CD4-positive, alpha-beta T cell treated with Interleukin-17A for 4 hours (primary cell): ENCODE results near the gene RIN1.
"Not testable (repeated sequence)": the region's sequence is repeated elsewhere in the genome, so short reads cannot be mapped to it uniquely, and the experiment has no call there.

ENCODE experiments used
- DNase-seq: peaks from one replicate; pipeline ENCODE4 v3.0.0-alpha.2; 2020; ENCODE audit warnings: mixed read lengths

The RIN1 gene

DNA sequence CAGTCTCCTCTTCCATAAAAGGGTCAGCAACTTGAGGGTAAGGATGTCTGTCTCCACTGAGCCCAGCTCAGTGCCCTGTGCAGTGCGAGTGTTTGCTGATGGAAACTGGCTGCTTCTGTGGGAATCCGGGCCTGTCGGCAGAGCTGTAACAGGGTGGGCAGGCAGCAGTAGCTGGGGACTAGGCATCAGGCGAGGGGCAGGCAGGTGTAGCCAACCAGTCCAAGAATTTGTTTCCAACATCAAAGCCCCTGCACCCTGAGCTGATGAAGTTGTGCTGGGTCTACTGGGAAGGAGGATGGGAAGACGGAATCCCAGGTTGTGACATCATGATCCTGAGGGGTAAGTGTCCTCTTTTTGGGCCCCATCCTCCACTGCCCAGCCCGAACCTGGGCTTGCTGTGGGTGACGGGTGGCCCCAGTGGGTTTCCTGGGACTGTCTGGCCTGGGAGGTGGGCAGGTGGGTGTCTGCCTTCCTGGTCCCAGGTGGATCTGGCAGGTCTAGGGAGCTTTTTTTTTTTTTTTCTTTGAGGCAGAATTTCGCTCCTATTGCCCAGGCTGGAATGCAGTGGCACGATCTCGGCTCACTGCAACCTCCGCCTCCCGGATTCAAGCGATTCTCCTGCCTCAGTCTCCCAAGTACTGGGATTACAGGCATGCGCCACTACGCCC is 24.3 kb upstream of the RIN1 start:
- no peak for DNase-seq

DNA sequence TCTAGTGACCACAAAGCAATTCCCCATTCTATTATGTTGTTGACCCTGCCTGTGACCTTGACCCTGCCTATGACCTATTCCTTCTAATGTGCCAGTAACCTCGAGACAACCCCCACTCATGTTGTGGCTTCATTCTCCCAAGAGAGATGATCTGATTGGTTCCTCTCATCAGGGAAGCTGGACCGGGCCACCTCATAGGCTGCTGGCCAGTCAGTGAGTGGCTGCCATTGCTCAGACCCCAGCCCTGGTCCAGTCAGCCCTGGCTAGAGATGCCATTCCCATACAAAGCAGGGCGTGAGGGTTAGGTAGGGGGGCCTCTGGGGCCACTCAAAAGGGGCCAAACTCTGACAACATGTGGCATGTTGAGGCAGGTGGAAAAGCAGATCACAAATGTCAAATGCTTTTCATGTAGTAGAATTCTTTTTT is 23.4 kb upstream of the RIN1 start:
- DNase-seq = no peak

DNA sequence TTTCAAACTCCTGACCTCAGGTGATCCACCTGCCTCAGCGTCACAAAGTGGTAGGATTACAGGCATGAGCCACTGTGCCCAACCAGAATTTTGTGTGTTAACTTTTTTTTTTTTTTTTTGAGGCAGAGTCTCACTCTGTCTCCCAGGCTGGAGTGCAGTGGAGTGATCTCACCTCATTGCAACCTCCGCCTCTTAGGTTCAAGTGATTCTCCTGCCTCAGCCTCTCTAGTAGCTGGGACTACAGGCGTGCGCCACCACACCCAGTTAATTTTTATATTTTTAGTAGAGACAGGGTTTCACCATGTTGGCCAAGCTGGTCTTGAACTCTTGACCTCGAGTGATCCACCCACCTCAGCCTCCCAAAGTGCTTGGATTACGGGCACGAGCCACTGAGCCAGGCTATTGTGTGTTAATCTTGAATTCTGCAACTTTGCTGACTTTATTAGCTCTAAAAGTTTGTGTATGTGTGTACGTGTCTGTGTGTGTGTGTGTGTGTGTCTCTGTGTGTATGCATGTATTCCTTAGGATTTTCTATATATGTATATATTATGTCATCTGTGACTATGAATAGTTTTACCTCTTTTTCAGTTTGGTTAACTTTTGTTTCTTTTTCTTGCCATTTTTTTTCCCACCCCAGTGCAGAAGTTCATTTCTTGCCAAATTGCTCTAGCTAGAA is 14.5 kb upstream of the RIN1 start:
- not testable (repeated sequence) for DNase-seq

DNA sequence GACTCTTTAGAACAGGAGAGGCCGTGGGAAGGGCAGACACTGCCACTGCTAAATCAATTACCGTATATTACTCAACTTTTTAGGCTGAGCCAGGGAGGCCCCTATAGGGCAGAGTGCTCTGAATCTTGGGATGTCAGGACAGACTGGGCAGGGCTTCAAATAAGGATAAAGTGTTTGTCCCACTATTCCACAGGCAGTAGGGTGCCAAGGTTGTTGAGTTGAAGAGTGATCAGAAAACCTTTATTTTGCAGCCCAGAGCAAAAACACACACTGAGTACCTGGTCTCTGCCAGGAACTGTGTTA is 12.8 kb upstream of the RIN1 start:
- no peak for DNase-seq

DNA sequence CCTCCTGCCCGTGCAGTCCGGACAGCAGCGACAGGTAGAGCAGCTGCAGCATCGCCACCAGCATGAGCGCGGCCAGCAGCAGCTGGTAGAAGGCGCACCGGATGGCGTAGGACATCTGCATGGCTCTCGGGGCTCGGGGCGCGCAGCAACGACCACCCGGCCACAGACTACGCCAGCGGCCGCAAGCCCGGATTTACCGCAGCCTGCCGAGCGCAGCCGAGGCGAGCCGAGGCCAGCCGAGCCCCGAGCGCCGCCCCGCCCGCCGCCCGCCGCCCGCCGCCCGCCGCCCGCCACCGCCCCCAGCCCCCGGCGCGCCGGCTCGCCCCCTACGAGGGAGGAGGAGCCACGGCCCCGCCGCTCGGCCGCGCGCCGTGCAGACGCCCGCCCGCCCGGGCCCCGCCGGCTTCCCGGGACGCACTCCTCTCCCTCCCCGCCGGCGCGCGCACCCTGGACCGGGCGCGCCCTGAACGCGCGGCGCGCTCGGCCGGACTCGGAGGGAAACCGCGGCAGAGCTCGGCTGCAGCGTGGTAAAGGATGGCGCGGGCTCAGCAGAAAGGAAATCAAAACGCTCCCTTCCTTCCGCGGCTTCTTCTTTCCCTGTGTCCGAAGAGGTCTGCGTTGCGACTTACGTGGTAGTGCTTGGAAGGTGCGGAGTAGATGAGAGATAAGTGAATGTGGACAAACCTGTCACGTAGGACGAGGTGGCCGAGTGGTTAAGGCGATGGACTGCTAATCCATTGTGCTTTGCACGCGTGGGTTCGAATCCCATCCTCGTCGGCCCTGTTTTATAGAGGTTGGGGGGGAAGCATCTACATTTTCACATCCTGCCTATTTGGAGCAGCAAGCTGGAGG is 11.4 kb upstream of the RIN1 start, which contains the start of gene B4GAT1:
Gene B4GAT1, minus strand, starts transcription at position 205 of the 852 bp plus-strand sequence. Its CDS starts 84 bp downstream, at position 121.
- DNase-seq = peak; percentile 83

DNA sequence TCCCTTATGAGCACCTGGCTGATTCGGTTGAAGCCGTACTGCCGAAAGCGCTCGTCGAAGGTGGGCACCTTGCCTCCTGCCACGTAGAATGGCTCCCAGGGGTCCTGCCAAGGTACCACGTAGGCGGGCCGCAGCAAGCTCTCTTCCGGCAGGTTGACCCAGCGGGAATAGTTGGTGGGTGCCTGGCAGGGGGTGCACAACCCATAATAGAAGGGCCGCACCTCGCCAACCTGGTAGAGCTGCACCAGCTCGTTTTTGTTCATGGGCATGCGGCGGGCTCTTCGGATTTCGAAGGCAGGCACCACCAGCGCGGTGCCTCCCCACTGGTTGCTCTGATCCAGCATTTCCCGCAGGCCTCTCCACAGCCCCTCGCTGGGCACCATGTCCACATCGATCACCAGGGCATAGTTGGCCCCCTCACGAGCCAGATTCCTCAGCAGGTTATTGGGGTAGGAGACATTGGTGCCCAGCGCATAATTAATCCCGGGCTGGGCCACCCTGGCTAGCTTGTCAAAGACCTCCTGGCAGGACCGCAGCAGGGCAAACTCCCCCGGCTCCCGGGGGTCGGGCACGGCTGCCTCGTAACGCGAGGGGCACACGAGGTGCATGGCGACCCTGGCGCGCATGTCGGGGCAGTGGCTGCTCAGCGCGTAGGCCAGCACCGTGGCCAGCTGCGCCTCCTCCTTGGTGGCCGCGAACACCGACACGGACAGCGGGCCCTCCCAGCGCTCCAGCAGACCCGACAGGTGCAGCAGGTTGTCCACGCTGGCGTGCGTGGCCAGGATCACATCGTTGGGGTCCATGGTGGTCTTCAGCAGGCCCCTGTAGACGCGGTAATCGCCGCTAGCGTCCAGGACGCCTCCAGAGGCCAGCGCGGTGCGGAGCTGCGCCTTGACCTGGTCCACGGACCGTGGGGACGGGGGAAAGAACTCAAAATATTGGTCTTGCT is 10.5 kb upstream of the RIN1 start:
- no peak for DNase-seq

DNA sequence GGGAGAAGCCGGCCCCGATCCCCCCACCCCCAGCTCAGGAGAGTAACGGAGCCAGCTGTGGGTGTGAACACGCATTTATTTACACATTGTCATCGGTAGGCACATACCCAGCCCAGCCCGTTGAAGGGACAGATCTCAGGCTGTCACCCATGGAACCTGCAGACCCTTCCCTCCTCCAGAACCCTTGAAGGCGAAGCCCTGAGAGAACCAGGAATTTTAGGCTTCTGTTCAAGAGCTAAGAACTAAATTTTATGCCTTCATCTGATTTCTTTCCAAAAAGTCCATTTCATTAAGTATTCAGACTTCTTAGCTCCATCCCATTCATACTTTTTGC is 9.0 kb upstream of the RIN1 start:
- no peak for DNase-seq

DNA sequence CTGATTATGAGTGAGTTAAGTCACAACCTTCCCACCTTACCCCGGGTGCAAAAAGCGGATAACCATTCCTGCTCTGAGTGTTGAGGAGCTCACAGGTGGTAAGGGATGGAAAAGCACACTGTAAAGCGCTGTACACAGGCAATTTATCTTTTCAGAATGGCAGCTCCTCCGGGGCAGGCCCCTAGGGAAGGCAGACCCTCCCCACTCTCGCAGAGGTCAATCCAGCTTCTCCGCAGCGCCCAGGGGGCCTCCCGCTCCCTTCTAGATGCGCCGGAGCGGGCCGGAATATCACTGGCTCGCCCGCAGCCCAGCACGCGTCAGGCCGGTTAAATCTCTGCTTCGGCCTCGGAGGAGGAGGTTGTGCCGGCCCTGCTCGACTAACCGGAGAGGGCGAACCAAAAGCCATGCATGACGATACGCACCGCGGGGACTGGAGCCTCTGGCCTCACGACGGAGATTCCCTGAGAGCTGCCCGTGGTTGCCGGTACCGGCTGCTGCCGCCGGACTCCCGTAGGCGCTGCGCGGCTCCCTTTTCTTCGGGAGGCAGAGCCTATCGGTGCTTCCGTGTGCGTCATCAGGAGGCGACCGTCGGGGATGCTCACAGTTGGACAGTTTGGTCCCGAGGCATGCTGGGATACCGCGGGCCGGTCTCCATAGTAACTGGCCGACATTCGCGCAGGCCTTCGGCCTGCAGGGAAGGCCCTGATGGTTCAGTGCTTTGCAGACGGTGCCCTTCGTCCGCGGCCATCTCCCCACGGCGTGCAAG is 8.5 kb upstream of the RIN1 start, which contains the start of gene BRMS1:
Gene BRMS1, minus strand, starts transcription at position 555 of the 766 bp plus-strand sequence. CDS start 2,870 bp downstream, outside the sequence.
- DNase-seq = peak; percentile 98

DNA sequence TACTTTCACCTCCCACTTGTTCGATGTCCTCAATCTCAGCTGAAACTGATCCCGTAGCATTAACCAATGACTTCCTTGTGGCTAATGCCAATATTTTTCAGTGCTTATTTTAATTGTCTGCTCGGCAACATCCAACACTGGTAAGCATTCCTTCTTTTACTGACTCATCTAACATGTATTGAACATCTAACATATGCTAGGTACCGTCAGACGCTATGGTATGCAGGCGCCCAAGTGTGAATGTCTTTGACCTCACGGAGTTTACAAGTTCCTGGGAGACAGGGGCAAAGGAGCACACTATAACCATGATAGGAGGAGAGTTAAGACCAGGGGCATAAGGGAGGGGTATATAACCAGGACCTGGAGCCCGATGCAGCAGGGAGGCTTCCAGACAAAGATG is 6.9 kb upstream of the RIN1 start:
- DNase-seq = no peak

DNA sequence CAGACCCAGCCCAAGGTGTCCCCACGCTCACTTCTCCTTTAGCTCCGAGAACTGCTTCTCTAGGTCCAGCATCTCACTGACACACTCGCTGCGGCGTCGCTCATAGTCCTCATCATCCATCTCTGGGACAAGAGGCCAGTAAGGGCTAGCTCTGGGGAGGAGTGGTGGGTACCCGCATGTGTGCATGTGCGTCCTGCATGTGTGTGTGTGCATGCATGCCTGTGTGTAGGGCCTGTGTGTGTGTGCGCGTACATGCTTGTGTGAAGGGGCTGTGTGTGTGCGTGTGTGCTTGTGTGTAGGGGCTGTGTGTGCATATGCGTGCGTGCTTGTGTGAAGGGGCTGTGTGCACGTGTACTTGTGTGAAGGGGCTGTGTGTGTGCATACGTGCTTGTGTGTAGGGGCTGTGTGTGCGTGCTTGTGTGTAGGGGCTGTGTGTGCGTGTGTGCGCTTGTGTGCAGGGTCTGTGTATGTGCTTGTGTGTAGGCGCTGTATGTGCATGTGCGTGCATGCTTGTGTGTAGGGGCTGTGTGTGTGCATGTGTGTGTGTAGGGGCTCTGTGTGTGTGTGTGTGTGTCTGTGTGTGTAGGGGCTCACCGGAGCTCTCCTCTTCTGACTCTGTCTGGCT is 5.4 kb upstream of the RIN1 start:
- no peak for DNase-seq

DNA sequence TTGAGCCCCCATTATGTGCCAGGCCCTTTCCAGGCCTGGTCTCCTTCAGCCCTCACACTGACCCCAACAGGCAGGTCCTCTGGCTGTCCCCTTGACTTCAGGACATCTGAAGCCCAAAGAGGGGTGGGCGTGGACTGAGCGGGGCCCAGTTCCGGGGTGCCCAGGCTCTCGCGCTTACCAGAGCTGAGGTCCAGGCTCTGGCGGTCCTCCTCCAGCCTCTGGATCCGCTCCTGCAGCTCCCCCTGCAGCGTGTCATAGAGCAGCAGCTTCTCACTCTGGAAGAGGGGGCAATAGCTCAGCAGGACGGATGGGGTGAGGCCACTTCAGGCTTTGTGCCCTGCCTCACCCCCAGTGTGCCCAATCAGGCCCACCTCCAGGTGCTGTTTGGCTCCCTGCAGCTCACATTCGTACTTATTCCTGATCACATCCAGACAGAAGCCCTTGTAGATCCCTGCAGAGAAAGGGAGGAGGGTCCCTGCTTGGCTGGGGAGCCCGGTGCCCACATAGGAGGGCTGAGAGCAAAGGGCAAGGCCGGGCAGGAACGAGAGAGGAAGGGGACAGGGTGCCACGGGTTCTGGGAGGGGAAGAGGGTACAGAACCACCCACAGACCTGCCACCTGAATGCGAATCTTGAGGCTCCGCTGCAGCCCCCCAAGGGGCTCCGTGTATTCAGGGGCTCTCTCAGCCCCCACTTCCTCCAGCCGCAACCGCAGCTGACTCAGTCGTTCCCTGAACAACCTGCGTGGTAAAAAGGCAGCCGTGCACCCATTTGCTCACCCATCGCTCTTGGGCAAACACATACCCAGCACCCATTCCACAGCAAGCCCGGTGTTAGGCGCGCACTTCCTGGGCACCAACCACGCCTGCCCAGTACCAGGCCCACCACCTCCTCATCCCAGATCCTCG is 4.6 kb upstream of the RIN1 start:
- no peak for DNase-seq

DNA sequence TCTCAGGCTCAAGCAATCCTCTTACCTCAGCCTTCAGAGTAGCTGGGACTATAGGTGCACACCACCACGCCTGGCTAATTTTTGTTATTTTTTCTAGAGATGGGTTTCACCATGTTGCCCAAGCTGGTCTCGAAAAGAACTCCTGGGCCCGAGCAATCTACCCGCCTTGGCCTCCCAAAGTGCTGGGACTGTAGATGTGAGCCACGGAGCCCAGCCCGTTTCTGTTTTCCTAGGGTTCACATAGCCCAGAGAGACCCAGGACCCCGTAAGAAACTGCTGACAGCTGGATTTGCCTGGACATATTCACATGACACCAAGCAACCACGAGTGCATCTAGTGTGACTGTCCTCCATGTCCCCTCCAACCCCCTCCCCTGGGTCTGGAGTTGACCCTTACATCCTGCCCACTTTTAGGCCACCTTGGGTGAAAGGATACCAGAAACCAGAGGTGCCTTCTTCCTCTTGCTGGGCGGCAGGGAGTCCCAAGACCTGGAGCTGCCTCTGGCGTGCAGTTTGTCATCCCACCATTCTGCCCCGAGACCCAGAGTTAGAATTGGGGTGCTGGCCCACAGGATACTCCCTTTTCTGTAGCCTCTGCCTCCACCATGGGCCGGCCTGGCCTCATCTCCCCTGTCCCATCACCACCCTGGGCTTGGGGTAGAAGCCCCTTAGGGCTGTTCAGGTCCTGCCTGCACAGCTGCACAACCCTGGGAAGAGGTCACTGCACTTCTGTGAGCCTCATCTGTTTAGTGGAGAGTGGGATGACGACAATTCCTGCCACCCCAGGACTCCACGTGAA is 3.7 kb upstream of the RIN1 start:
- no peak for DNase-seq

DNA sequence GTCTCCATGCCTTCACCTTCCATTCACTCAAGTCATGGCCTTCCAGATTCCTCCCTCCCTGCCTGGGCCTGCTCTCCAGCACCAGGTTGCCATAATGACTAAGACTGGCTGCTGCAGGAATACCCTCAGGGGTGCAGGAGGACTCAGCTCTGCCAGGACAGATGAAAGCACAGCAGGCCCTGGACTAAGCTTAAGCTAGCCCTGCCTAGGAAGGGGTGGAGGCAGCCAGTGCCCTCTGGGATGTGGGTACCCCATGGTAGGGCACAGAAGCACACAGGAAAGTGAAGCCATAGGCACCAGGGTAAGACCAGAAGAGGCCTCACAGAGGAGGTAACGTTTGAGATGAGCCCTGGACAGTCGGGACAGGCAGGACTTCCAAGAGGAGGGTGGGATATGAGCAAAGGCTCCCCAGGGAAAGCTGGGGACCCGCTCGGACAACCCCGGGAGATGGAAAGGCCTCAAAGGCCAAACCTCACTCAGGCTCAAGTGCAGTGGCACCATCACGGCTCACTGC is 3.0 kb upstream of the RIN1 start:
- DNase-seq = no peak

DNA sequence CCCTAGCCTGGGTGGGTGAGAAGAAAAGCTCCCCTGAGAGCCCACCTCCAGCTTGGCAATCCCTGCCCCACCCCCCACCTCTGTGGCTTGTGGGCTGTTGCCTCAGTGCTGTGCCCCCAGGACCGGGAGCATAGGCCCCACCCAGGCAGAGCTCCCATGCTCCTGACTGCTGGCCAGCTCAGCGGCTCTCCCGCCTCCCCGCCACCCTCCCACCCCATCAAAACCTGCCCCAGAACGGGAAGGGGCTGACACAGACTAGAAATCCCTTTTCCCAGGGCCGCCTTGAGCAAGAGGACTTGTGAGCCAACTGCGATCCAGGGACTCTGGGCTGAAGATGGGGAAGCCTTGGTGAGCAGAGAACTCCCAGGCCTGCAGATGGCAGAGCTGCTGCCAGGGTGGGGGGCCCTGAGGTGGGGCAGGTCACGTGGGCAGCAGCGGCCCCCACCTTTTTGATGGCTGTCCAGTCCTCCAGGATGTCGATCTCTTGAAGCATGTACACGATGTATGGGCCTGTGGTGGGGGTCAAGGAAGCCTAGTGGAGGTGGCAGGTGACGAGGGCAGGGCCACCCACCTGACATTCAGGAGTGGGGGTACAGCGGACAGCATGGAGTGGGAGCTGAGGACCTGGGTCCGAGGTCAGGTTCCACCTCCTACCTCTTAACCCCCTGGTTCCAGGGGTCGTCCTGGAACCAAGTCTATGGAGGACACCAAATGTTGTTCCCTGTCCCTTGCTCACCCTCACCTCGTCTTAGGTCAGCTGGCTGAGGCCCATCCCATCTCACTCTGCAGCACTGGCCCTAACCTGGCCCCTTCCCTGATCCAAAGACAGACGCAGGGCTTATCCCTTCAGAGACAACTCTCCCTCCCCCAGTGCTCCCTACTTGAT is 2.3 kb upstream of the RIN1 start:
- DNase-seq = no peak

DNA sequence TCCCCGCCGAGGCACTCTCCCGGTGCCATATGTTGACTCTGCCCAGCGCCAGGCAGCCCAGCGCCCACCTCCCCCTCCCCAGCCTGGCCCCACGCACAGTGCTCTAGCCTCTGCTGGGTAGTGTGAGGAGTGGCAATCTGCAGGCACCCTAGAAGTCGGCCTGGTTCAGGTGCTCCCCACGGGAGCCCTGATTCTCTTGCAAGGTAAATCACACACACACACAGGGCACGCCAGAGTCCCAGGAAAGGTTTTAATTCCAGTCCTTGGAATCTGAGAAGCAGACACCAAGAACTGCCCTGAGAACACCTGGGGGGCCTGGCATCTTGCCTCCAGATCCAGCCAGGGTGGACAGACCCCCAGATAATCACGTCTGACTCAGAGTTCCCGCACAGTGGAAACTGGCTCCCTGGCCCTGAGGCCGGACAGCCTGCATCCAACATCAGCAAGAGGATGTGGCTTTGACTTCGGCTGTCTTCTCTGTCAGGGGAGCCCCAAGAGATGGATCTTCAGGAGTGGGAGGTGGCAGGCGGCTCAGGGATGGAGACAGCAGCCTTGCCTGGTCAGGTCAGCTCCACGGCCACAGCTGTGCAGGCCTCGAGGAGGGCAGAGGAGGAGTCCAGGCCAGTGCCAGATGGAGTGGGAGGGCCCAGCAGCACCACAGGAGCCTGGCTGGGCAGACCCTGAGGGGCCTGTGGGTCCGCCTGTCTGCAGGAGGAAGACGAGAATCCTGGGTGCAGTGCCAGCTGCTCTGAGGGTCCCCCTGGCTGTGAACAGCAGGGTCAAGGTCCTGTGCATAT is 1.1 kb upstream of the RIN1 start:
- no peak for DNase-seq

DNA sequence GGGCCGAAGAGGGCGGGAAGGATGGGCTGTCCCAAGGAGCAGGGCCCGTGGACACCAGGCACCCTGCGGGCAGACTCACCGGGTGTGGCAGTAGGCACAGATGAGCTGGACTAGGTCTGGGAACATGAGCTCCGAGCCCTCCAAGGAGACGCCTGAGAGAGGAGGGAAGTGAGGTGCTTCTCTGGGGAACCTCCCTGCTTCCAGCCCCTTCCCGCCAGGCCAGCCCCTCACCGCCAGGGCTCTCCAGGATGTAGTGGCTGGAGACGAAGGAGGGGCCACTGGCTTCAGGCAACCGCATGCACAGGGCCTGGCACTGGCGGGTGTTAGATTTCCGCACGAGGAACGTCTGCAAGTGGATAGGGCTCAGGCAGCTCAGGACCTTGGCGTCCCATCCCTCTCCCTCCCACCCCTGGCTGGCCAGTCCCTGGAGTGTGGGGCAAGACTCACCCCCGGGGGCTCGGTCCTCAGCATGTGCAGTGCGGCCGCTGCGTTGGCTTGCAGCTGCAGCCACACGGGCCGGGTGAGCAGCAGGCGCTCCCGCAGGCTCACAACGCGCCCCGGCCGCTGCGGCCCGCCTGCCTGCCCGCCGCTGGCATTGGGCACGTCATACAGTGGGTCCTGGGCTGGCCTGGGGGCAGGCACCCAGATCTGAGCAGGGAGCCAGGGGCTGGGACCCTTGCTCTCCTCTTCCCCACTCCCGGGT is 552 bp downstream of the RIN1 start:
- DNase-seq = no peak
